Parathyroid adenoma (tissue), 2 donors: Measurements from ENCODE around the gene DHRS7.

Experiments
- H2AFZ ChIP-seq: fragments of 300-600 bp; sonication (generic); one replicate; pipeline ENCODE4 v1.7.0; 2017; ENCODE audit warnings: antibody characterized with exemption, mild to moderate bottlenecking
- H3K27ac ChIP-seq: fragments of 300-600 bp; sonication (generic); one replicate; pipeline ENCODE4 v1.7.0; 2017
- H3K27me3 ChIP-seq: fragments of 300-600 bp; sonication (generic); one replicate; pipeline ENCODE4 v1.7.0; 2017; ENCODE audit warnings: low read length; ENCODE audit not compliant: control insufficient read depth, insufficient read depth
- H3K36me3 ChIP-seq: fragments of 300-600 bp; sonication (generic); one replicate; pipeline ENCODE4 v1.7.0; 2017; ENCODE audit warnings: low read length; ENCODE audit not compliant: control insufficient read depth, insufficient read depth
- H3K4me1 ChIP-seq: fragments of 300-600 bp; sonication (generic); one replicate; pipeline ENCODE4 v1.7.0; 2017; ENCODE audit warnings: control low read depth
- H3K4me2 ChIP-seq: fragments of 300-600 bp; sonication (generic); one replicate; pipeline ENCODE4 v1.7.0; 2017; ENCODE audit warnings: low read length
- H3K4me3 ChIP-seq: fragments of 300-600 bp; sonication (generic); one replicate; pipeline ENCODE4 v1.7.0; 2017; ENCODE audit warnings: low read depth, low read length
- H3K79me2 ChIP-seq: fragments of 300-600 bp; sonication (generic); one replicate; pipeline ENCODE4 v1.7.0; 2017; ENCODE audit warnings: control low read depth
- H3K9ac ChIP-seq: fragments of 300-600 bp; sonication (generic); one replicate; pipeline ENCODE4 v1.7.0; 2017; ENCODE audit warnings: mild to moderate bottlenecking
- H3K9me3 ChIP-seq: fragments of 300-600 bp; sonication (generic); one replicate; pipeline ENCODE4 v1.7.0; 2017; ENCODE audit warnings: low read length; ENCODE audit not compliant: control insufficient read depth
- TF ChIP-seq, protein P1 (sequence below): fragments of 300-600 bp; sonication (generic); IDR thresholded peaks from one replicate; pipeline ENCODE4 v1.7.0; 2017; ENCODE audit warnings: antibody characterized with exemption, mild to moderate bottlenecking
- donor health status: primary hyperparathyroidism.

DHRS7 gene

DNA sequence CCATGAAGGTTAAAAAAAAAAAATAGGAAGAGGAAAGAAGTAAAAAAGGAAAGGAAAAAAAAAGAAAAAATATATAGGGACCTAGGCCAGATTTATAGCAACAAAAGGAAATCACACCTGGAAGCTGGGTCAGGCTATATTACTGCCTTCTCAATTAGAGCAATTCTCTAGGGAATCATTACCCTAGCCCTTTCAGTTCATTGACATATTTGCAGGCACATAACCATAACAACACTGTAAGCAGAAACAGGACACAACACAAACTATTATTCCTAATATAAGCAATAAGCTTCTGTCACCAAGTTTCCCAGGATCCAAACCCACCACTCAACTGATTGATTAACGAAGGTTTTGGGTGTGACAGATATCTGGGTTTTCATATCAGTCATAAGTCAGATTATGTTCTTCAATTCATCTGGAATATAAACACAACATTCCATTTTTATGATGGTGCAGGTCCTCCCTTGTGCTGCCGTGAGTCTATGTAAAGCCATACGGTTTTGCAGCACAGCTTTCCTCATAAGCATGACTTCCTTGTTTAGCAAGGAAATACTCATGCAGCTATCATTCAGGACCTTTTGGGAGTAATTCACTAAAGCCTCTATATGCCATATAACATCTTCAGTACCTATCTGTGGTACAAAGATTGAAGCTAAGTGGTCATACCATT lies 69.3 kb downstream of the DHRS7 start:
- no peak overlapping the region for H3K4me2 ChIP-seq
- H3K79me2 ChIP-seq: peaks cover 50% of the 10 kb centered on the region
- H3K27ac ChIP-seq: no peak overlapping the region
- no peak overlapping the region for H2AFZ ChIP-seq
- no peaks in the 10 kb centered on the region for H3K36me3 ChIP-seq
- H3K9me3 ChIP-seq: no peaks in the 10 kb centered on the region
- TF ChIP-seq, protein P1, sequence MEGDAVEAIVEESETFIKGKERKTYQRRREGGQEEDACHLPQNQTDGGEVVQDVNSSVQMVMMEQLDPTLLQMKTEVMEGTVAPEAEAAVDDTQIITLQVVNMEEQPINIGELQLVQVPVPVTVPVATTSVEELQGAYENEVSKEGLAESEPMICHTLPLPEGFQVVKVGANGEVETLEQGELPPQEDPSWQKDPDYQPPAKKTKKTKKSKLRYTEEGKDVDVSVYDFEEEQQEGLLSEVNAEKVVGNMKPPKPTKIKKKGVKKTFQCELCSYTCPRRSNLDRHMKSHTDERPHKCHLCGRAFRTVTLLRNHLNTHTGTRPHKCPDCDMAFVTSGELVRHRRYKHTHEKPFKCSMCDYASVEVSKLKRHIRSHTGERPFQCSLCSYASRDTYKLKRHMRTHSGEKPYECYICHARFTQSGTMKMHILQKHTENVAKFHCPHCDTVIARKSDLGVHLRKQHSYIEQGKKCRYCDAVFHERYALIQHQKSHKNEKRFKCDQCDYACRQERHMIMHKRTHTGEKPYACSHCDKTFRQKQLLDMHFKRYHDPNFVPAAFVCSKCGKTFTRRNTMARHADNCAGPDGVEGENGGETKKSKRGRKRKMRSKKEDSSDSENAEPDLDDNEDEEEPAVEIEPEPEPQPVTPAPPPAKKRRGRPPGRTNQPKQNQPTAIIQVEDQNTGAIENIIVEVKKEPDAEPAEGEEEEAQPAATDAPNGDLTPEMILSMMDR: no peak
- H3K4me1 ChIP-seq: peaks cover 5% of the 10 kb centered on the region
- H3K4me3 ChIP-seq: no peak overlapping the region
- H3K9ac ChIP-seq: no peak overlapping the region
- H3K27me3 ChIP-seq: no peaks in the 10 kb centered on the region

DNA sequence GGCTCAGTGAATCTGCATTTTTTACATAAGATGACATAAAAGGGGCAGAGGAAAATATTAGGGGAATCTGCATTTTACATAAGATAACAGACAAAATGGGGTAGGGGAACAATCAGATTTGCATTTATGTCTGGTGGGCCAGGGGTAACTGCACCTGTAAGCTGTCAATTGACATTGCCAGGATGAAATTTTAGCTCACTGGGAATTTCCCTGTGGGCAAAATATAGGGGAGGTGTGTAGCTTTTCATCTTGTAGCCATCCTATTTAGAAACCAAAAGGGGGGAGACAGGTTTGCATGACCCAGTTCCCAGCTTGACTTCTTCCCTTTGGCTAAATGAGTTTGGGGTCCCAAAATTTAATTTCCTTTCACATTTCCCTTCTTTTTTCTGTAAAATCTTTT lies 70.0 kb downstream of the DHRS7 start:
- Histone ChIP-seq H3K9me3 (no peaks in the 10 kb centered on the region), H3K4me1 (peaks cover 5% of the 10 kb centered on the region), H3K27me3 (no peaks in the 10 kb centered on the region), H3K36me3 (no peaks in the 10 kb centered on the region), H2AFZ (no peak overlapping the region), H3K27ac (no peak overlapping the region), H3K9ac (no peak overlapping the region), H3K4me2 (no peak overlapping the region), H3K4me3 (no peak overlapping the region), H3K79me2 (peaks cover 43% of the 10 kb centered on the region)
- TF ChIP-seq, protein P1: no peak

DNA sequence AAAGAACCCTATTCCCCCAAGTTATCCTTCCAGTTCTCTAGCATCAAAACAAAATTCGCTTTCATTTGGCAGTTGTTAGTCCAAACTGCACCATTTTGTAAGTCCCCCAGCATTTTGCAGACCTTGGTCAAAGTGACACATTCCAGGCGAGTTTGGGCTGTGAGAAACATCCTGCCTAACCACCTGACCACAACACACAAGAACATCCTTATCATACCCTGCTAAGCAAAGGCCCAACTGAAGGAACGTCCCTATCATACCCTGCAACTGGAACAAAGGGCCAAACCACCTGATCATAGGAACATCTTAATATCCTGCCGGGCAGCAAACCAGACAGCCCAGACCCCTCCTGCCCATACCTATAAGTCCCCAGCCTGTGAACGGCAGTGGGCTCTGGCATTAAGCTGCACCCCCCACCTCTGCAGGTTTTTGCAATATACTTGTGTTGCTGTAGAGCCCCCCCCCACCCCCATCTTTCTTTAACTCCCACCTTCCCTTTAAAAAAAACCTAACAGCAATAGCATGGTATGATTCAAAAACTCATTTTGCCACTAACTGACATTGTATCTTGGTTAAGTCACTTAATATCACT lies 70.8 kb downstream of the DHRS7 start:
- no peak overlapping the region for H3K4me3 ChIP-seq

More for the DNA sequence above, 70.8 kb downstream of the DHRS7 start:
- Histone ChIP-seq H3K9ac (no peak overlapping the region), H3K9me3 (no peaks in the 10 kb centered on the region), H3K4me2 (peak overlapping the region; percentile 89), H3K27ac (no peak overlapping the region), H2AFZ (no peak overlapping the region), H3K36me3 (no peaks in the 10 kb centered on the region), H3K79me2 (peaks cover 39% of the 10 kb centered on the region), H3K27me3 (no peaks in the 10 kb centered on the region), H3K4me1 (peaks cover 5% of the 10 kb centered on the region)
- TF ChIP-seq, protein P1: no peak
